Ramos (cell line): ENCODE results near the gene GHITM.
"Not testable (repeated sequence)": the region's sequence is repeated elsewhere in the genome, so short reads cannot be mapped to it uniquely, and the experiment has no call there.

ENCODE experiments used
- in situ Hi-C: fragments of 300-500 bp; cut with MboI; formaldehyde crosslinking; loops from one replicate; pipeline ENCODE4 v1.14.3; 2022; ENCODE audit warnings: low sequenced_read_pairs; ENCODE audit not compliant: unreplicated experiment

The GHITM gene

DNA sequence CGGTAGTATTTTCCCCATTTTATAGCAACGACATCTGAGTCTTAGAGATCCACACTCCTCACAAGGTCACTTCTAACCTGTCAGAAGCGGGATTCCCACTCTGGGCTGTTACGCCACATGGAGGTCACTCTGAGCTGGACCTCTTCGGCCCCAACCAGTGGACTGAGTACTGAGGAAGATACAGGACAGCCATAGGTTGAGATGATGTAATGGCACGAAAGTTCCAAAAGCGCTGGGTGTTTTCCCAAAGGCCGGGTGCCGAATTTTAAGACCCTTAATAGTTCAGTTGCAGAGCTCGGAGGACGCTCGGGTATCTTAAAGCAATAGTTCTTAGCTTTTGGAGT, 699 bp downstream of the GHITM start:
- in situ Hi-C loops: no loop called here

GRCh38 chr10:84147347-84147746, 8.0 kb downstream of the GHITM start:
- in situ Hi-C loops: loop anchor here (5.0 kb wide), 1 partner anchor 60 kb away; no protein-coding TSS in a partner anchor

GRCh38 chr10:84148006-84148597, 8.8 kb downstream of the GHITM start:
- in situ Hi-C loops: loop anchor here (5.0 kb wide), 1 partner anchor 59 kb away; no protein-coding TSS in a partner anchor

GRCh38 chr10:84149854-84150253, 10.5 kb downstream of the GHITM start:
- in situ Hi-C loops: loop anchor here (5.0 kb wide), 1 partner anchor 57 kb away; no protein-coding TSS in a partner anchor

DNA sequence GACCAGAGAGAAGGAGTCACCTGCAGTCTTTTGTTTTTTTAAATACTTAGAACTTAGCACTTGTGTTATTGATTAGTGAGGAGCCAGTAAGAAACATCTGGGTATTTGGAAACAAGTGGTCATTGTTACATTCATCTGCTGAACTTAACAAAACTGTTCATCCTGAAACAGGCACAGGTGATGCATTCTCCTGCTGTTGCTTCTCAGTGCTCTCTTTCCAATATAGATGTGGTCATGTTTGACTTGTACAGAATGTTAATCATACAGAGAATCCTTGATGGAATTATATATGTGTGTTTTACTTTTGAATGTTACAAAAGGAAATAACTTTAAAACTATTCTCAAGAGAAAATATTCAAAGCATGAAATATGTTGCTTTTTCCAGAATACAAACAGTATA, 13.5 kb downstream of the GHITM start:
- in situ Hi-C loops: no loop called here

GRCh38 chr10:84155521-84155920, 16.2 kb downstream of the GHITM start:
- in situ Hi-C loops: no loop called here

DNA sequence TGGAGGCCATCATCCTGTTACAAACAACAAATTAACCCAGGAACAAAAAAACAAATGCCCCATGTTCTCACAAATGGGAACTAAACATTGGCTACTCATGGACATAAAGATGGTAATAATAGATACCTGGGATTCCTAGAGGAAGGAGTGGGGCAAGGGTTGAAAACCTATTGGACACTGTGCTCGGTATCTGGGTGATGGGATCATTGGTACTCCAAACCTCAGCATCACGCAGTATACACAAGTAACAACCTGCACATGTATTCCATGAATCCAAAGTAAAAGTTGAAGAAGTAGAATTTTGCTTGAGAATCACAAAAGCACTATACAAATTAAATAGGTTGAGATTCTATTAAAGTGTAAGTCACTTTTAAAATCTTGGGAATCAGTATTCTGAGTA, 16.7 kb downstream of the GHITM start:
- in situ Hi-C loops: no loop called here

DNA sequence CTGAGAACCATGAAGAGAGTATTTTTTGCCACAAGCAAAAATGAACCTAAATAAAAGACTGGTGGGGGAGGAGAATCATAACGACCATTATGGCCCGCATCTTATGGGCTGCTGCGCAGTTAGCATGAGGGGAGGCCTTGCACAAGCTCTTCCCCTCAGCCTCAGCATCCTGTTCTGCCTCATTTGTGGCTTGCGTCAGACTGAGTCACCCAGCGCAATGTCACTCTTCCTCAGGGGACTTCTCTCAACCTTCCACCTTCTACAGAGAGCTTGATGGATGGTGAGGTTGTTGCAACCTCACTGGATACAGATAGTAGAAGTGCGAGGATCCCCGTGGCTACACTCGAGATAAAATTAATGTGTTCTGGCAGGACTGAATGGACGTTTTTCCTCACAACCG, 17.5 kb downstream of the GHITM start:
- in situ Hi-C loops: no loop called here

GRCh38 chr10:84158061-84158460, 18.8 kb downstream of the GHITM start:
- in situ Hi-C loops: no loop called here

DNA sequence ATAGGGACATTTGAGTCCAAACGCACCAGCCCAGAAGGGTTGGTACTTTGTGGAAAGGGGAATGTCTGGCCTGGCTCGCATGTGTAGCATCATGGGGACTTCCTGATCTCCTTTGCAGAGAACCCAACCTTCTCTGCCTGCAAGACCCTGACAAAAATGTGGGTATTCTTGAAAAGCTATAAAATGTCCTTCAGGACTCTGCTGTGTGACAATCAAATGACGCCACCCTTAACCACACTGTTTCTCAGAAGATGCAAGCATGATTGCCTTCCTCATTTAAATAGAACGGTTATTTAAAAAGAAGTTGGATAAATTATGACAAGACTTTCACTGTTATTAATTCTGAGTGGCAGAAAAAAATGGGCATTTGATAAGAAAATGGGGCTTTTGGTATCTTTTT, 19.2 kb downstream of the GHITM start:
- in situ Hi-C loops: no loop called here

- in situ Hi-C loops: no loop called here
These were observed 19.9 kb downstream of the GHITM start for GRCh38 chr10:84159076-84159685.

GRCh38 chr10:84160663-84161362, 21.5 kb downstream of the GHITM start:
- in situ Hi-C loops: no loop called here

- in situ Hi-C loops: no loop called here
These were observed 24.7 kb downstream of the GHITM start for GRCh38 chr10:84163996-84164395.

DNA sequence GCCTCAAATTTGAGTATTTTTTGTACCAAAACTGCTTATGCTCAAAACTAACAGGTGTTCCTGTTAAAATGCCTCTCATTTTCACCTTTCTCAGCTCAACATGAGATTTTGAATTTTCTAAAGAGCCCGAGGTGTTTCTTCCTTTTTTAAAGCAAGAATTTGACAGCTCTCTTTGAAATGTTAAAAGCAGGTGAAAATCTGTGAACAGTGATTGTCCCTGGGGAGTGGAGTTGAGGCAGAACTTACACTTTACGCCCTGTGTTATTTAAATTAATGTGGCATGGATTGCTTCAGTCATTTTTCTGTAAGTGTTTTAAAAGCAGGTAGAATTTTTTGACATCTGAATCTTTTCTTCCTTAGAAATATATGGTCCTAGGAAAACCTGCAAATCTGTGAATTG, 25.1 kb downstream of the GHITM start:
- in situ Hi-C loops: no loop called here

GRCh38 chr10:84166620-84167288, 27.4 kb downstream of the GHITM start:
- in situ Hi-C loops: no loop called here

DNA sequence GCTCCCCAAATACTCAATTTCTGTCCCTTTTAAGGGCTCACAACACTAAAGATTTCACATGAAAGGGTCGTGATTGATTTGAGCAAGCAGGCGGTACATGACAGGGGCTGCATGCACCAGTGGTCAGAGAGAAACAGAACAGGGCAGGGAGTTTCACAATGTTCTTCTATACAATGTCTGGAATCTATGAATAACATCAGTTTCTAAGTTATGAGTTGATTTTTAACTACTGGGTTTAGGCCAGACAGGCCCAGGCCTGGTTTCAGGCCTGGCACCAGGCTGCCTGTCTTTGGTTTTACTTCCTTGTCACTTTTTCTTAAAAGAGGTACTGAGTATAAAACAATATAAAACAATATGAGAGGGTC, 28.0 kb downstream of the GHITM start:
- in situ Hi-C loops: not testable (repeated sequence)

DNA sequence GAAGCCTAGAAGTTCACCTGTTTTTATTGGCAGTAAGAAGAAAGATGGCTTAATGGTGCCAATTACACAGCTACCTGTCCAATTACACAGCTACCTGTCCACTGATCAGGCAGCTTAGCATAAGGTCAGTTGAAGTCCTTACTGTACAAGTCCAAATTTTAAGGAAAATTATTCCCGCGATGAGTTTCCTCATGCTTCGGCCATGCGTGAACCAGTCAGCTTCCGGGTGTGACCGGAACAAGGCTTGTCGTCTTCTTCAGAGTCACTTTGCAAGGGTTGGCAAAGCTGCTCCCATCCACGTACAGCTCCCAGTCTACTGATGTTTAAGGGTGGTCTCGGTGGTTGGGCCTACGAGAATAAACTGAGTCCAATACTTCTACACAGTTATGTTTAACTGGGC, 29.1 kb downstream of the GHITM start:
- in situ Hi-C loops: not testable (repeated sequence)

GRCh38 chr10:84171237-84171636, 31.9 kb downstream of the GHITM start:
- in situ Hi-C loops: not testable (repeated sequence)

- in situ Hi-C loops: not testable (repeated sequence)
These were observed 32.6 kb downstream of the GHITM start for GRCh38 chr10:84171700-84172466.
